ENCODE measurements around the gene NMD3. TPM values are rescaled to one million over a fixed set of nuclear protein-coding genes. Genes with fewer than 3 reads are reported as not detected.

NMD3 gene
- total RNA-seq, 1 experiment from 2014 or later: 56.3 TPM

DNA sequence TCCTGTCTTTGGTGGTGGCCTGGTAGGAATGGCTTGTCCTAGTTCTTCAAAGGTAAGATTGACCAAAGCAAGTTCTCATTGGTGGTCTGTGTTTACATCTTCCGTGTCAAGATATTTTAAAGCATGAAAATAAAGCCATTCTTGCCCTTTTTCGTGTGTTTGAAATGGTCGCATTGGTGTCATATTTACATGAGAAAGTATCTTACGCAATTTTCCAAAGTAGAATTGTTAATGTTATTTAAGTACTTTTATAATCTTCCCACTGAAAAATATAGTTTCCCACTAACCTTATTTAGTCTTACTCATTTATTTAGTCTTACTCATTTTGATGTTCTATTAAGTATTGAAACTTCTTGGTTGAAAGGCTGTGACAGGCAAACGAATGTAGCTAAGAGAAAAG, 31.0 kb downstream of the NMD3 start:
- no peak overlapping the region for H3K4me3 Mint-ChIP-seq
- H3K27me3 Mint-ChIP-seq (ENCODE audit: low read depth): no peaks in the 10 kb centered on the region
- H3K36me3 Mint-ChIP-seq: peaks cover 53% of the 10 kb centered on the region
- no peaks in the 10 kb centered on the region for H3K4me1 Mint-ChIP-seq
- ATAC-seq: no peak
- H3K27ac Mint-ChIP-seq: no peak overlapping the region
- ChIA-PET CTCF (no interaction called here), POLR2A (no interaction called here)
- no peak for DNase-seq (ENCODE audit: low spot score)
- H3K9me3 Mint-ChIP-seq: no peaks in the 10 kb centered on the region
- TF ChIP-seq, protein P1, sequence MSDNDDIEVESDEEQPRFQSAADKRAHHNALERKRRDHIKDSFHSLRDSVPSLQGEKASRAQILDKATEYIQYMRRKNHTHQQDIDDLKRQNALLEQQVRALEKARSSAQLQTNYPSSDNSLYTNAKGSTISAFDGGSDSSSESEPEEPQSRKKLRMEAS (CRISPR knock-in tag; IDR thresholded peaks at IDR 0.05): no peak
- TF ChIP-seq TCF7 (CRISPR knock-in tag; IDR thresholded peaks at IDR 0.05; ENCODE audit: low read depth) (no peak), SOX15 (CRISPR knock-in tag; IDR thresholded peaks at IDR 0.05) (no peak), ZNF263 (CRISPR knock-in tag; IDR thresholded peaks at IDR 0.05; ENCODE audit: low read depth) (no peak)
- TF ChIP-seq, protein P2, sequence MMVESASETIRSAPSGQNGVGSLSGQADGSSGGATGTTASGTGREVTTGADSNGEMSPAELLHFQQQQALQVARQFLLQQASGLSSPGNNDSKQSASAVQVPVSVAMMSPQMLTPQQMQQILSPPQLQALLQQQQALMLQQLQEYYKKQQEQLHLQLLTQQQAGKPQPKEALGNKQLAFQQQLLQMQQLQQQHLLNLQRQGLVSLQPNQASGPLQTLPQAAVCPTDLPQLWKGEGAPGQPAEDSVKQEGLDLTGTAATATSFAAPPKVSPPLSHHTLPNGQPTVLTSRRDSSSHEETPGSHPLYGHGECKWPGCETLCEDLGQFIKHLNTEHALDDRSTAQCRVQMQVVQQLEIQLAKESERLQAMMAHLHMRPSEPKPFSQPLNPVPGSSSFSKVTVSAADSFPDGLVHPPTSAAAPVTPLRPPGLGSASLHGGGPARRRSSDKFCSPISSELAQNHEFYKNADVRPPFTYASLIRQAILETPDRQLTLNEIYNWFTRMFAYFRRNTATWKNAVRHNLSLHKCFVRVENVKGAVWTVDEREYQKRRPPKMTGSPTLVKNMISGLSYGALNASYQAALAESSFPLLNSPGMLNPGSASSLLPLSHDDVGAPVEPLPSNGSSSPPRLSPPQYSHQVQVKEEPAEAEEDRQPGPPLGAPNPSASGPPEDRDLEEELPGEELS (CRISPR knock-in tag; IDR thresholded peaks at IDR 0.05): no peak
- TF ChIP-seq, protein P3, sequence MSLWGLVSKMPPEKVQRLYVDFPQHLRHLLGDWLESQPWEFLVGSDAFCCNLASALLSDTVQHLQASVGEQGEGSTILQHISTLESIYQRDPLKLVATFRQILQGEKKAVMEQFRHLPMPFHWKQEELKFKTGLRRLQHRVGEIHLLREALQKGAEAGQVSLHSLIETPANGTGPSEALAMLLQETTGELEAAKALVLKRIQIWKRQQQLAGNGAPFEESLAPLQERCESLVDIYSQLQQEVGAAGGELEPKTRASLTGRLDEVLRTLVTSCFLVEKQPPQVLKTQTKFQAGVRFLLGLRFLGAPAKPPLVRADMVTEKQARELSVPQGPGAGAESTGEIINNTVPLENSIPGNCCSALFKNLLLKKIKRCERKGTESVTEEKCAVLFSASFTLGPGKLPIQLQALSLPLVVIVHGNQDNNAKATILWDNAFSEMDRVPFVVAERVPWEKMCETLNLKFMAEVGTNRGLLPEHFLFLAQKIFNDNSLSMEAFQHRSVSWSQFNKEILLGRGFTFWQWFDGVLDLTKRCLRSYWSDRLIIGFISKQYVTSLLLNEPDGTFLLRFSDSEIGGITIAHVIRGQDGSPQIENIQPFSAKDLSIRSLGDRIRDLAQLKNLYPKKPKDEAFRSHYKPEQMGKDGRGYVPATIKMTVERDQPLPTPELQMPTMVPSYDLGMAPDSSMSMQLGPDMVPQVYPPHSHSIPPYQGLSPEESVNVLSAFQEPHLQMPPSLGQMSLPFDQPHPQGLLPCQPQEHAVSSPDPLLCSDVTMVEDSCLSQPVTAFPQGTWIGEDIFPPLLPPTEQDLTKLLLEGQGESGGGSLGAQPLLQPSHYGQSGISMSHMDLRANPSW (CRISPR knock-in tag; conservative IDR thresholded peaks at IDR 0.05; ENCODE audit: low read depth): no peak
- TF ChIP-seq, protein P4, sequence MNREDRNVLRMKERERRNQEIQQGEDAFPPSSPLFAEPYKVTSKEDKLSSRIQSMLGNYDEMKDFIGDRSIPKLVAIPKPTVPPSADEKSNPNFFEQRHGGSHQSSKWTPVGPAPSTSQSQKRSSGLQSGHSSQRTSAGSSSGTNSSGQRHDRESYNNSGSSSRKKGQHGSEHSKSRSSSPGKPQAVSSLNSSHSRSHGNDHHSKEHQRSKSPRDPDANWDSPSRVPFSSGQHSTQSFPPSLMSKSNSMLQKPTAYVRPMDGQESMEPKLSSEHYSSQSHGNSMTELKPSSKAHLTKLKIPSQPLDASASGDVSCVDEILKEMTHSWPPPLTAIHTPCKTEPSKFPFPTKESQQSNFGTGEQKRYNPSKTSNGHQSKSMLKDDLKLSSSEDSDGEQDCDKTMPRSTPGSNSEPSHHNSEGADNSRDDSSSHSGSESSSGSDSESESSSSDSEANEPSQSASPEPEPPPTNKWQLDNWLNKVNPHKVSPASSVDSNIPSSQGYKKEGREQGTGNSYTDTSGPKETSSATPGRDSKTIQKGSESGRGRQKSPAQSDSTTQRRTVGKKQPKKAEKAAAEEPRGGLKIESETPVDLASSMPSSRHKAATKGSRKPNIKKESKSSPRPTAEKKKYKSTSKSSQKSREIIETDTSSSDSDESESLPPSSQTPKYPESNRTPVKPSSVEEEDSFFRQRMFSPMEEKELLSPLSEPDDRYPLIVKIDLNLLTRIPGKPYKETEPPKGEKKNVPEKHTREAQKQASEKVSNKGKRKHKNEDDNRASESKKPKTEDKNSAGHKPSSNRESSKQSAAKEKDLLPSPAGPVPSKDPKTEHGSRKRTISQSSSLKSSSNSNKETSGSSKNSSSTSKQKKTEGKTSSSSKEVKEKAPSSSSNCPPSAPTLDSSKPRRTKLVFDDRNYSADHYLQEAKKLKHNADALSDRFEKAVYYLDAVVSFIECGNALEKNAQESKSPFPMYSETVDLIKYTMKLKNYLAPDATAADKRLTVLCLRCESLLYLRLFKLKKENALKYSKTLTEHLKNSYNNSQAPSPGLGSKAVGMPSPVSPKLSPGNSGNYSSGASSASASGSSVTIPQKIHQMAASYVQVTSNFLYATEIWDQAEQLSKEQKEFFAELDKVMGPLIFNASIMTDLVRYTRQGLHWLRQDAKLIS (CRISPR knock-in tag; IDR thresholded peaks at IDR 0.05; ENCODE audit: borderline replicate concordance): no peak
- TF ChIP-seq, protein P5, sequence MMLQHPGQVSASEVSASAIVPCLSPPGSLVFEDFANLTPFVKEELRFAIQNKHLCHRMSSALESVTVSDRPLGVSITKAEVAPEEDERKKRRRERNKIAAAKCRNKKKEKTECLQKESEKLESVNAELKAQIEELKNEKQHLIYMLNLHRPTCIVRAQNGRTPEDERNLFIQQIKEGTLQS (CRISPR knock-in tag; conservative IDR thresholded peaks at IDR 0.05): no peak
- TF ChIP-seq, protein P6, sequence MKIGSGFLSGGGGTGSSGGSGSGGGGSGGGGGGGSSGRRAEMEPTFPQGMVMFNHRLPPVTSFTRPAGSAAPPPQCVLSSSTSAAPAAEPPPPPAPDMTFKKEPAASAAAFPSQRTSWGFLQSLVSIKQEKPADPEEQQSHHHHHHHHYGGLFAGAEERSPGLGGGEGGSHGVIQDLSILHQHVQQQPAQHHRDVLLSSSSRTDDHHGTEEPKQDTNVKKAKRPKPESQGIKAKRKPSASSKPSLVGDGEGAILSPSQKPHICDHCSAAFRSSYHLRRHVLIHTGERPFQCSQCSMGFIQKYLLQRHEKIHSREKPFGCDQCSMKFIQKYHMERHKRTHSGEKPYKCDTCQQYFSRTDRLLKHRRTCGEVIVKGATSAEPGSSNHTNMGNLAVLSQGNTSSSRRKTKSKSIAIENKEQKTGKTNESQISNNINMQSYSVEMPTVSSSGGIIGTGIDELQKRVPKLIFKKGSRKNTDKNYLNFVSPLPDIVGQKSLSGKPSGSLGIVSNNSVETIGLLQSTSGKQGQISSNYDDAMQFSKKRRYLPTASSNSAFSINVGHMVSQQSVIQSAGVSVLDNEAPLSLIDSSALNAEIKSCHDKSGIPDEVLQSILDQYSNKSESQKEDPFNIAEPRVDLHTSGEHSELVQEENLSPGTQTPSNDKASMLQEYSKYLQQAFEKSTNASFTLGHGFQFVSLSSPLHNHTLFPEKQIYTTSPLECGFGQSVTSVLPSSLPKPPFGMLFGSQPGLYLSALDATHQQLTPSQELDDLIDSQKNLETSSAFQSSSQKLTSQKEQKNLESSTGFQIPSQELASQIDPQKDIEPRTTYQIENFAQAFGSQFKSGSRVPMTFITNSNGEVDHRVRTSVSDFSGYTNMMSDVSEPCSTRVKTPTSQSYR (CRISPR knock-in tag; IDR thresholded peaks at IDR 0.05): no peak
- TF ChIP-seq, protein P7, sequence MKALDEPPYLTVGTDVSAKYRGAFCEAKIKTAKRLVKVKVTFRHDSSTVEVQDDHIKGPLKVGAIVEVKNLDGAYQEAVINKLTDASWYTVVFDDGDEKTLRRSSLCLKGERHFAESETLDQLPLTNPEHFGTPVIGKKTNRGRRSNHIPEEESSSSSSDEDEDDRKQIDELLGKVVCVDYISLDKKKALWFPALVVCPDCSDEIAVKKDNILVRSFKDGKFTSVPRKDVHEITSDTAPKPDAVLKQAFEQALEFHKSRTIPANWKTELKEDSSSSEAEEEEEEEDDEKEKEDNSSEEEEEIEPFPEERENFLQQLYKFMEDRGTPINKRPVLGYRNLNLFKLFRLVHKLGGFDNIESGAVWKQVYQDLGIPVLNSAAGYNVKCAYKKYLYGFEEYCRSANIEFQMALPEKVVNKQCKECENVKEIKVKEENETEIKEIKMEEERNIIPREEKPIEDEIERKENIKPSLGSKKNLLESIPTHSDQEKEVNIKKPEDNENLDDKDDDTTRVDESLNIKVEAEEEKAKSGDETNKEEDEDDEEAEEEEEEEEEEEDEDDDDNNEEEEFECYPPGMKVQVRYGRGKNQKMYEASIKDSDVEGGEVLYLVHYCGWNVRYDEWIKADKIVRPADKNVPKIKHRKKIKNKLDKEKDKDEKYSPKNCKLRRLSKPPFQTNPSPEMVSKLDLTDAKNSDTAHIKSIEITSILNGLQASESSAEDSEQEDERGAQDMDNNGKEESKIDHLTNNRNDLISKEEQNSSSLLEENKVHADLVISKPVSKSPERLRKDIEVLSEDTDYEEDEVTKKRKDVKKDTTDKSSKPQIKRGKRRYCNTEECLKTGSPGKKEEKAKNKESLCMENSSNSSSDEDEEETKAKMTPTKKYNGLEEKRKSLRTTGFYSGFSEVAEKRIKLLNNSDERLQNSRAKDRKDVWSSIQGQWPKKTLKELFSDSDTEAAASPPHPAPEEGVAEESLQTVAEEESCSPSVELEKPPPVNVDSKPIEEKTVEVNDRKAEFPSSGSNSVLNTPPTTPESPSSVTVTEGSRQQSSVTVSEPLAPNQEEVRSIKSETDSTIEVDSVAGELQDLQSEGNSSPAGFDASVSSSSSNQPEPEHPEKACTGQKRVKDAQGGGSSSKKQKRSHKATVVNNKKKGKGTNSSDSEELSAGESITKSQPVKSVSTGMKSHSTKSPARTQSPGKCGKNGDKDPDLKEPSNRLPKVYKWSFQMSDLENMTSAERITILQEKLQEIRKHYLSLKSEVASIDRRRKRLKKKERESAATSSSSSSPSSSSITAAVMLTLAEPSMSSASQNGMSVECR (CRISPR knock-in tag; IDR thresholded peaks at IDR 0.05; ENCODE audit: borderline replicate concordance): no peak
